GM12878 (cell line): ENCODE data around the gene P4HA2. TPM values are rescaled to one million over a fixed set of nuclear protein-coding genes. Genes with fewer than 3 reads are reported as not detected.

ENCODE experiments used
- ATAC-seq: fragments of 200-7000 bp; cut with Tn5 transposase; 3 replicates; pipeline ENCODE4 v1.9.1; 2020; ENCODE audit warnings: mild to moderate bottlenecking, moderate library complexity
- BruUV-seq: library from RNA; stranded (reverse); fragments of 400-500 nt; replicated peaks from 2 replicates; lab custom pipeline; 2021; lab: Mats Ljungman, UMichigan
- CTCF ChIA-PET: fragments of 300-600 bp; sonication (Branson Sonifier 250); formaldehyde crosslinking; extraction: SDS; loops from one replicate; lab custom pipeline; 2021; ENCODE audit warnings: inconsistent platforms; lab: Yijun Ruan, JAX
- POLR2A ChIA-PET: fragments of 350-600 bp; formaldehyde crosslinking; extraction: SDS; loops from one replicate; lab custom pipeline; 2021; ENCODE audit warnings: inconsistent platforms; lab: Charles Lee
- RAD21 ChIA-PET: fragments of 300-600 bp; sonication (Branson Sonifier 250); formaldehyde crosslinking; loops from one replicate; lab custom pipeline; 2023; ENCODE audit warnings: antibody characterized with exemption; ENCODE audit not compliant: unreplicated experiment; lab: Charles Lee
- SMC1A ChIA-PET: fragments of 300-600 bp; sonication (Branson Sonifier 250); formaldehyde crosslinking; loops from one replicate; lab custom pipeline; 2023; ENCODE audit not compliant: unreplicated experiment, uncharacterized antibody; lab: Charles Lee
- DNase-seq: peaks from one replicate; pipeline ENCODE4 v3.0.0-alpha.2; 2011; ENCODE audit warnings: low read depth, low spot score
- FAIRE-seq: peaks from 3 replicates; lab custom pipeline; 2011; peaks lifted over from hg19 to GRCh38; lab: Jason Lieb, UNC
- H2AFZ ChIP-seq: 2 replicates; pipeline ENCODE4 v1.6.0; 2011; ENCODE audit warnings: low read depth, low read length, control low read depth; ENCODE audit not compliant: control insufficient read depth
- H3K27ac ChIP-seq: 2 replicates; pipeline ENCODE4 v1.5.1; 2011; ENCODE audit warnings: control low read depth; ENCODE audit not compliant: control insufficient read depth, insufficient read depth
- H3K27me3 ChIP-seq, 2 experiments: replicated peaks in 1 of 2; 2 replicates each; pipeline versions ENCODE4 v1.6.0 to v1.6.1; 2011; ENCODE audit warnings: low read length in 1 of 2; ENCODE audit not compliant: control insufficient read depth in 2 of 2, insufficient read depth in 2 of 2
- H3K36me3 ChIP-seq, 2 experiments: 2 replicates each; pipeline ENCODE4 v1.5.1; 2011; ENCODE audit warnings: low read length in 1 of 2; ENCODE audit not compliant: control insufficient read depth in 2 of 2, insufficient read depth in 2 of 2
- H3K4me1 ChIP-seq: 2 replicates; pipeline ENCODE4 v1.6.1; 2011; ENCODE audit warnings: mild to moderate bottlenecking, low read length, moderate library complexity, mixed read lengths; ENCODE audit not compliant: control insufficient read depth, insufficient read depth
- H3K4me2 ChIP-seq: 2 replicates; pipeline ENCODE4 v1.6.0; 2011; ENCODE audit warnings: control low read depth; ENCODE audit not compliant: control insufficient read depth, insufficient read depth
- H3K4me3 ChIP-seq: fragments of 200-600 bp; sonication (generic); 2 replicates; pipeline ENCODE4 v1.5.1; 2016
- H3K79me2 ChIP-seq: 2 replicates; pipeline ENCODE4 v1.6.0; 2011; ENCODE audit warnings: low read length; ENCODE audit not compliant: control insufficient read depth, insufficient read depth
- H3K9ac ChIP-seq: 2 replicates; pipeline ENCODE4 v1.8.0; 2011; ENCODE audit warnings: low read length, control low read depth, mixed read lengths; ENCODE audit not compliant: control insufficient read depth, insufficient read depth
- H3K9me3 ChIP-seq: replicated peaks from 3 replicates; pipeline ENCODE4 v1.5.1; 2011; ENCODE audit warnings: mild to moderate bottlenecking, low read length; ENCODE audit not compliant: control insufficient read depth, insufficient read depth
- H4K20me1 ChIP-seq: 2 replicates; pipeline ENCODE4 v1.6.0; 2011; ENCODE audit not compliant: control insufficient read depth, insufficient read depth
- CBX3 ChIP-seq: fragments of 200-600 bp; sonication (generic); IDR thresholded peaks from 2 replicates; pipeline ENCODE4 v1.6.1; 2016; ENCODE audit warnings: low read depth, borderline replicate concordance
- ESRRA ChIP-seq: IDR thresholded peaks from 2 replicates; pipeline ENCODE4 v1.6.1; 2012; ENCODE audit warnings: mild to moderate bottlenecking, low read length, improper control_type of control experiment
- EZH2 ChIP-seq: IDR thresholded peaks from 2 replicates; pipeline ENCODE4 v1.6.1; 2012; ENCODE audit warnings: low read depth, mild to moderate bottlenecking, control low read depth, inconsistent platforms, low read length, borderline replicate concordance; ENCODE audit not compliant: control insufficient read depth
- GABPA ChIP-seq: IDR thresholded peaks from 2 replicates; pipeline ENCODE4 v1.6.1; 2014; ENCODE audit warnings: antibody characterized with exemption, low read depth, mild to moderate bottlenecking, inconsistent platforms
- HCFC1 ChIP-seq: fragments of 150-350 bp; IDR thresholded peaks from 2 replicates; pipeline ENCODE4 v1.6.1; 2014; ENCODE audit warnings: low read length
- HDAC2 ChIP-seq: fragments of 200-600 bp; sonication (generic); IDR thresholded peaks from 2 replicates; pipeline ENCODE4 v1.6.1; 2017
- IKZF1 ChIP-seq: fragments of 450-650 bp; conservative IDR thresholded peaks from 2 replicates; pipeline ENCODE4 v1.6.1; 2017; ENCODE audit warnings: antibody characterized with exemption, mild to moderate bottlenecking
- NFIC ChIP-seq: IDR thresholded peaks from 2 replicates; pipeline ENCODE4 v1.6.1; 2012; ENCODE audit warnings: low read depth, mild to moderate bottlenecking, inconsistent platforms, low read length, moderate library complexity
- POU2F2 ChIP-seq: IDR thresholded peaks from 3 replicates; pipeline ENCODE4 v1.6.1; 2011; ENCODE audit warnings: low read depth, mild to moderate bottlenecking, low read length, borderline replicate concordance
- RB1 ChIP-seq: fragments of 450-650 bp; formaldehyde crosslinking; IDR thresholded peaks from 2 replicates; pipeline ENCODE4 v1.6.1; 2017; ENCODE audit warnings: mild to moderate bottlenecking, borderline replicate concordance
- SREBF2 ChIP-seq: IDR thresholded peaks from 2 replicates; pipeline ENCODE4 v1.6.1; 2012; ENCODE audit warnings: mild to moderate bottlenecking, low read length
- SRF ChIP-seq, 2 experiments: IDR thresholded peaks; 2 replicates each; pipeline ENCODE4 v1.6.1; 2011; ENCODE audit warnings: low read depth in 2 of 2, low read length in 2 of 2, mild to moderate bottlenecking in 1 of 2, moderate library complexity in 1 of 2
- STAT3 ChIP-seq: IDR thresholded peaks from 2 replicates; pipeline ENCODE4 v1.6.1; 2011; ENCODE audit warnings: low read depth, low read length, improper control_type of control experiment
- ZNF217 ChIP-seq: fragments of 450-650 bp; IDR thresholded peaks from 2 replicates; pipeline ENCODE4 v1.6.1; 2017; ENCODE audit warnings: antibody characterized with exemption, mild to moderate bottlenecking
- WGBS: methylation state at CpG from one replicate; pipeline ENCODE4 v1.1.6; 2016; ENCODE audit warnings: low lambda C conversion rate; ENCODE audit not compliant: insufficient replicate concordance, insufficient coverage; ENCODE audit errors: missing lambda C conversion rate; 5-methylcytosine and 5-hydroxymethylcytosine counted together
- in situ Hi-C: fragments of 300-500 bp; cut with MboI; formaldehyde crosslinking; loops from 9 replicates; pipeline ENCODE4 v1.14.3; 2018; ENCODE audit warnings: mixed read lengths
- intact Hi-C: fragments of 100-400 bp; cut with micrococcal nuclease; formaldehyde crosslinking; loops from one replicate; pipeline ENCODE4 v1.14.2; 2022; ENCODE audit not compliant: unreplicated experiment
- polyA plus RNA-seq, 11 experiments: library from polyadenylated mRNA; depleted of rRNA in 4 of 11; unstranded in 6 of 11; stranded (reverse) in 5 of 11; fragments of >200 nt; fragmentation: Nextera tagmentation in 4 of 11; fragmentation: Illumina TruSeq in 1 of 11; extraction: Ambion mirVana in 4 of 11; extraction: Trizol in 1 of 11; gene quantifications; 1 replicate in 1 of 11; 2 replicates in 10 of 11; pipeline versions ENCODE4 v1.2.1 to v1.2.3, GENCODE V29; 2011 to 2016; ENCODE audit warnings: inconsistent platforms in 2 of 11, missing spikeins in 2 of 11, low read depth in 1 of 11
- total RNA-seq, 4 experiments: library from RNA; depleted of rRNA in 3 of 4; stranded (reverse); fragments of >200 nt in 3 of 4; fragmentation: Illumina TruSeq in 1 of 4; extraction: Trizol in 1 of 4; gene quantifications; 2 replicates each; pipeline versions ENCODE4 v1.2.1 to v1.2.3, GENCODE V29; 2013 to 2021
- TF ChIP-seq, protein P1 (sequence below): IDR thresholded peaks from 2 replicates; pipeline ENCODE4 v1.6.1; 2012; ENCODE audit warnings: improper control_type of control experiment, low read depth, low read length; ENCODE audit not compliant: insufficient replicate concordance

The P4HA2 gene
- total and polyA plus RNA-seq, 10 of the 15 experiments (the other 5 are each of a cell fraction or from before 2014, with no cell fraction given) = 4.7 to 10.9 (median 7.5) TPM

DNA sequence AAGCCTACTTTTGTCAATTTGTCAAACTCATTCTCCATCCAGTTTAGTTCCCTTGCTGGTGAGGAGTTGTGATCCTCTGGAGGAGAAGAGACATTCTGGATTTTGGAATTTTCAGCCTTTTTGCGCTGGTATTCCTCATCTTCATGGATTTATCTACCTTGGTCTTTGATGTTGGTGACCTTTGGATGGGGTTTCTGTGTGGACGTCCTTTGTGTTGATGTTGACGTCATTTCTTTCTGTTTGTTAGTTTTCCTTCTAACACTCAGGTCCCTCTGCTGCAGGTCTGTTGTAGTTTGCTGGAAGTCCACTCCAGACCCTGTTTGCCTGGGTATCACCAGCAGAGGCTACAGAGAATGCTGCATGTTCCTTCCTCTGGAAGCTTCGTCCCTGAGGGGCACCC, 71.2 kb downstream of the P4HA2 start:
- H3K36me3 ChIP-seq = no peaks in the 10 kb centered on the region
- ATAC-seq = no peak
- H4K20me1 ChIP-seq = no peaks in the 10 kb centered on the region
- H2AFZ ChIP-seq = no peak overlapping the region
- in situ Hi-C loops = no loop called here
- no peaks in the 10 kb centered on the region for H3K79me2 ChIP-seq
- no peak for TF ChIP-seq STAT3
- no peak for TF ChIP-seq HDAC2
- no peak for TF ChIP-seq RB1
- TF ChIP-seq SRF (IDR thresholded peaks at IDR 0.05; ENCODE audit: low read depth in 2 of 2, low read length in 2 of 2) = no peak
- TF ChIP-seq POU2F2 = no peak
- no peak for TF ChIP-seq ESRRA
- no peak for TF ChIP-seq IKZF1
- no peak for TF ChIP-seq NFIC
- TF ChIP-seq CBX3 = no peak
- TF ChIP-seq SREBF2 = no peak
- no peak for TF ChIP-seq EZH2
- TF ChIP-seq, protein P1, sequence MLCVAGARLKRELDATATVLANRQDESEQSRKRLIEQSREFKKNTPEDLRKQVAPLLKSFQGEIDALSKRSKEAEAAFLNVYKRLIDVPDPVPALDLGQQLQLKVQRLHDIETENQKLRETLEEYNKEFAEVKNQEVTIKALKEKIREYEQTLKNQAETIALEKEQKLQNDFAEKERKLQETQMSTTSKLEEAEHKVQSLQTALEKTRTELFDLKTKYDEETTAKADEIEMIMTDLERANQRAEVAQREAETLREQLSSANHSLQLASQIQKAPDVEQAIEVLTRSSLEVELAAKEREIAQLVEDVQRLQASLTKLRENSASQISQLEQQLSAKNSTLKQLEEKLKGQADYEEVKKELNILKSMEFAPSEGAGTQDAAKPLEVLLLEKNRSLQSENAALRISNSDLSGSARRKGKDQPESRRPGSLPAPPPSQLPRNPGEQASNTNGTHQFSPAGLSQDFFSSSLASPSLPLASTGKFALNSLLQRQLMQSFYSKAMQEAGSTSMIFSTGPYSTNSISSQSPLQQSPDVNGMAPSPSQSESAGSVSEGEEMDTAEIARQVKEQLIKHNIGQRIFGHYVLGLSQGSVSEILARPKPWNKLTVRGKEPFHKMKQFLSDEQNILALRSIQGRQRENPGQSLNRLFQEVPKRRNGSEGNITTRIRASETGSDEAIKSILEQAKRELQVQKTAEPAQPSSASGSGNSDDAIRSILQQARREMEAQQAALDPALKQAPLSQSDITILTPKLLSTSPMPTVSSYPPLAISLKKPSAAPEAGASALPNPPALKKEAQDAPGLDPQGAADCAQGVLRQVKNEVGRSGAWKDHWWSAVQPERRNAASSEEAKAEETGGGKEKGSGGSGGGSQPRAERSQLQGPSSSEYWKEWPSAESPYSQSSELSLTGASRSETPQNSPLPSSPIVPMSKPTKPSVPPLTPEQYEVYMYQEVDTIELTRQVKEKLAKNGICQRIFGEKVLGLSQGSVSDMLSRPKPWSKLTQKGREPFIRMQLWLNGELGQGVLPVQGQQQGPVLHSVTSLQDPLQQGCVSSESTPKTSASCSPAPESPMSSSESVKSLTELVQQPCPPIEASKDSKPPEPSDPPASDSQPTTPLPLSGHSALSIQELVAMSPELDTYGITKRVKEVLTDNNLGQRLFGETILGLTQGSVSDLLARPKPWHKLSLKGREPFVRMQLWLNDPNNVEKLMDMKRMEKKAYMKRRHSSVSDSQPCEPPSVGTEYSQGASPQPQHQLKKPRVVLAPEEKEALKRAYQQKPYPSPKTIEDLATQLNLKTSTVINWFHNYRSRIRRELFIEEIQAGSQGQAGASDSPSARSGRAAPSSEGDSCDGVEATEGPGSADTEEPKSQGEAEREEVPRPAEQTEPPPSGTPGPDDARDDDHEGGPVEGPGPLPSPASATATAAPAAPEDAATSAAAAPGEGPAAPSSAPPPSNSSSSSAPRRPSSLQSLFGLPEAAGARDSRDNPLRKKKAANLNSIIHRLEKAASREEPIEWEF = no peak
- TF ChIP-seq GABPA = no peak
- no peak for TF ChIP-seq HCFC1
- TF ChIP-seq ZNF217 = no peak
- TF ChIP-seq, all 136 proteins: peak for 0
- WGBS = 60% methylated on average over 4 of the region's 4 CpGs
- H3K27me3 ChIP-seq = no peaks in the 10 kb centered on the region
- peaks cover 1% of the 10 kb centered on the region; the same call in 1 of the 3 replicates for H3K9me3 ChIP-seq
- H3K27ac ChIP-seq = no peak overlapping the region
- CTCF ChIA-PET = no interaction called here
- POLR2A ChIA-PET = no interaction called here
- DNase-seq = no peak
- intact Hi-C loops = no loop called here
- BruUV-seq = no TSS peak
- H3K9ac ChIP-seq = no peak overlapping the region
- SMC1A ChIA-PET = interaction anchor here (0.6 to 0.9 kb wide), 2 partner anchors 15 to 30 kb away, joined by 3 read pairs; no protein-coding TSS in a partner anchor
- H3K4me1 ChIP-seq = no peaks in the 10 kb centered on the region
- no peak overlapping the region for H3K4me3 ChIP-seq
- RAD21 ChIA-PET = no interaction called here
- H3K4me2 ChIP-seq = no peak overlapping the region
- no peak for FAIRE-seq
